ENCODE results near the gene SRXN1.

Gene SRXN1

DNA sequence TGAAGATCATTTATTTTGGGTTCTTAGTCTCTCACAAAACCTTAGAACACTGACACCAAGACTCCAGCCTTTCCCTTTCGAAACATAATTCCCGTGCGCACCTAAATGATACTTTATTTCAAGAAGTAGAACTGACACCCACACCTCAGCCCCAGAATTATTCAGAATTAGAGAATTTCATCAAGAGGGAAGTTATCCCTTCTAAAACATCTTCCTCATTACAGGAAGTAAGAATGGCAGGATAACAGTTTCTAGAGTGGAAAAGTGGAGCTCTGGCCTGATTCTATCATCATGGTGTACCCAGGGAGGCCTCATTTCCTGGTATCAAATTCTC, 1.4 kb upstream of the SRXN1 start:
- no peak for TF ChIP-seq FOXP2 (optimal IDR thresholded peaks at IDR 0.05; ENCODE audit: borderline replicate concordance, extremely low read depth, extremely low read length, insufficient read depth)

DNA sequence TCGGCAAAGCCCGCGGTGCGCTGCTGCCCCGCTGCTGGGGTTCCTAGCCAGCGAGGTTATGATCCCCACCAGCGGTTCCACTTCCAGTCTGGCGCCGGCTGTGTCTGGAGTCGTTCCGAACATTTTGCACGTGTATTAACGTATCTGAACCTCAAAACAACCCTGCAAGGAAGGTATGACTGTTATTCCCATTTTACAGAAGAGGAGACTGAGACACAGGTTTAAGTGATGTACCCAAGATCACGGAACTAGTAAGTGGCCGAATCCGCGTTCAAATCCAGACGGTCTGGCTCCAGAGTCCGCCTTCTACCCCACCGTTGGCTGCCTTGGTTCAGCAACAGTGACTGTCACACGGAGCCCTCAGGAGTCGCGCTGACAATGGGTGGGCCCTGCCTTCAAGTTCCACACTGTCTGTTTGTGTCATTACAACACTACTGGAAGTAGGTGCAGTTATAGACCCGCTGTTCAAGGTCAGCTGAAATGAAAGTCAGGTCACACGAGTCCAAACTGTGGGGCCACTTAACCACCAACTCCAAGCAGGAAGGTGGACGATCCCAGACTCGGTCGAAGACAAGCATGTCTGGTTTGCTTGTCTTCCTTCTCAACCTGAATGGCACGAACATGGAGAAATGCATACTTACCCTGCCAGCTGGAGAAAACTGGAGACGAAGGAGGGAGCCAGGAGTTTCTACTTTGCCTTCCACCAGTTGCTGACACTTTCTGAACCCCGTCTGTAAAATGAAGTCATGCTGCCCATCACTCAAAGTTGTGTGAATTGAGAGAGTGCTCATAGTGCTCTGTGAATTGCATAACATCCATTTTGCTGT, 803 bp upstream of the SRXN1 start:
- TF ChIP-seq POLR2AphosphoS5 (IDR thresholded peaks at IDR 0.05; ENCODE audit: low read depth, low read length) (no peak), FOXP2 (optimal IDR thresholded peaks at IDR 0.05; ENCODE audit: borderline replicate concordance, extremely low read depth, extremely low read length, insufficient read depth) (no peak), SIN3A (IDR thresholded peaks at IDR 0.05; ENCODE audit: borderline replicate concordance, insufficient read depth, low read length) (no peak), TAF1 (IDR thresholded peaks at IDR 0.05; ENCODE audit: borderline replicate concordance, insufficient read depth, low read length) (no peak)
- TF ChIP-seq, protein P1, sequence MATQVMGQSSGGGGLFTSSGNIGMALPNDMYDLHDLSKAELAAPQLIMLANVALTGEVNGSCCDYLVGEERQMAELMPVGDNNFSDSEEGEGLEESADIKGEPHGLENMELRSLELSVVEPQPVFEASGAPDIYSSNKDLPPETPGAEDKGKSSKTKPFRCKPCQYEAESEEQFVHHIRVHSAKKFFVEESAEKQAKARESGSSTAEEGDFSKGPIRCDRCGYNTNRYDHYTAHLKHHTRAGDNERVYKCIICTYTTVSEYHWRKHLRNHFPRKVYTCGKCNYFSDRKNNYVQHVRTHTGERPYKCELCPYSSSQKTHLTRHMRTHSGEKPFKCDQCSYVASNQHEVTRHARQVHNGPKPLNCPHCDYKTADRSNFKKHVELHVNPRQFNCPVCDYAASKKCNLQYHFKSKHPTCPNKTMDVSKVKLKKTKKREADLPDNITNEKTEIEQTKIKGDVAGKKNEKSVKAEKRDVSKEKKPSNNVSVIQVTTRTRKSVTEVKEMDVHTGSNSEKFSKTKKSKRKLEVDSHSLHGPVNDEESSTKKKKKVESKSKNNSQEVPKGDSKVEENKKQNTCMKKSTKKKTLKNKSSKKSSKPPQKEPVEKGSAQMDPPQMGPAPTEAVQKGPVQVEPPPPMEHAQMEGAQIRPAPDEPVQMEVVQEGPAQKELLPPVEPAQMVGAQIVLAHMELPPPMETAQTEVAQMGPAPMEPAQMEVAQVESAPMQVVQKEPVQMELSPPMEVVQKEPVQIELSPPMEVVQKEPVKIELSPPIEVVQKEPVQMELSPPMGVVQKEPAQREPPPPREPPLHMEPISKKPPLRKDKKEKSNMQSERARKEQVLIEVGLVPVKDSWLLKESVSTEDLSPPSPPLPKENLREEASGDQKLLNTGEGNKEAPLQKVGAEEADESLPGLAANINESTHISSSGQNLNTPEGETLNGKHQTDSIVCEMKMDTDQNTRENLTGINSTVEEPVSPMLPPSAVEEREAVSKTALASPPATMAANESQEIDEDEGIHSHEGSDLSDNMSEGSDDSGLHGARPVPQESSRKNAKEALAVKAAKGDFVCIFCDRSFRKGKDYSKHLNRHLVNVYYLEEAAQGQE (IDR thresholded peaks at IDR 0.05; ENCODE audit: insufficient read depth in 1 of 2, low read depth in 2 of 2, low read length in 2 of 2) = no peak

DNA sequence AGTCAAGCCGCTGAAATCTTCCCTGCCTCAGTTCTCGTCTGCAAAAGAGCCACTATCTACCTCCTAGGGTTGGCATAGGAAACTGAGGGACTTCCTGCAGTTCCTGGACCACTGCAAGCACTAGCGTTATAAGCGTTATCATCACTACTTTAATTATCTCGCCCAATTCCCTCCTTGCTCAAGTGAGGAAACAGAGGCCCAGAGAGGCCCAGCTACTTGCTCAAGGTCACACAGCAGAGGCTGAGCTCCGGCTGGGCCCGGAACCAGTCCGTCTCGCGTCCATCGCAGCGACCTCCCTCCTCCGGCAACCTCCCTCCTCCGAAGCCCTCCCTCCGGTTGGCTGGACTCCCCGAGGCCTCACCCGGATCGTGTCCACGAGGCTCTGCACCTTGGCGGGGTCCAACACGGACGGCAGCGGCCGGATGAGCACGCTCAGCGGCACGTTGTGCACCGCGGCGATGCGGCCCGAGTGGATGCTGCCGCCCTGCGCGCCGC, 338 bp downstream of the SRXN1 start:
- TF ChIP-seq, protein P1 (IDR thresholded peaks at IDR 0.05; ENCODE audit: insufficient read depth in 1 of 2, low read depth in 2 of 2, low read length in 2 of 2) = no peak
- TF ChIP-seq SIN3A (IDR thresholded peaks at IDR 0.05; ENCODE audit: borderline replicate concordance, insufficient read depth, low read length) = no peak
- TF ChIP-seq FOXP2 (optimal IDR thresholded peaks at IDR 0.05; ENCODE audit: borderline replicate concordance, extremely low read depth, extremely low read length, insufficient read depth) = no peak
- TF ChIP-seq POLR2AphosphoS5 (IDR thresholded peaks at IDR 0.05; ENCODE audit: low read depth, low read length) = no peak
- no peak for TF ChIP-seq TAF1 (IDR thresholded peaks at IDR 0.05; ENCODE audit: borderline replicate concordance, insufficient read depth, low read length)

DNA sequence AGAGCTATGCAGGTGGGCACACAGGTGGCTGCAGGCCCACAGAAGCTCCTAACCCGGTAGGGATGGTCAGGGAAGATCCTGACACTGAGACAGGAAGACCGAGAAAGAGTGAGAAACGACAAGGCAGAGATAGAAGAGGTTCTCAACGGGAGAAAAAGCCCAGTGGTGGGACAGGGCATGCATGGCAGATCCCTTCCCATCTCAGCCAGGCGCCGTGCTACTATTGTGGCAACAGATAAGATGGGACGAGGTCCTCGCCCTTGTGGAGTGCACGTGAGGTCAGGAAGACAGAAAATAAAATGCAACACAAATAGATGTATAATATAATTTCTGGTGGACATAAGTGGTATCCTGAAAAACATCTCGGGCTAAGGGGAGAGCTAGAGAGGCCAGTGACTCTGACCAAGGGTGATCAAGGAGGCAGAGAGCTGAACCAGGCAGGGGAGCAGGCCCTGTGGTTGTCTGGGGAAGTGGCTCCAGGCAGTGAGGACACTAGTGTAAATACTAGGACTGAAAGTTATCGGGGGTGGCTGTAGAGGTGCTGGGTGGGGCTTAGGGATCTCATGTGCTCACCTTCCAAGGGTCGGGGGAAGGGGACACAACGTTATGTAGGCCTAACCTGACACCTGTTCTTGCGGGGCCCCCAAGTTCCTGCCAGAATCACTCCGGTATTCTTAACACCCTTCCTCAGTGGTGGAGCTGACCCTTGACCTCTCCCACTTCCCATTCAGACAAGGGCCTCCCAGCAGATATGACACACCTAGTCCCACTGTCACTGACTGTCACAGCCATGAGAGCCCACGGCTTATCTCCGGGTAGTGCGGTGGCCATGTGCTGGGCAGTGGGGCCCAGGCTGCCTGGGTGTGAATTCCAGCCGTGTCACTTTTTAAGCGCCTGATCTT, 1.0 kb downstream of the SRXN1 start:
- no peak for TF ChIP-seq FOXP2 (optimal IDR thresholded peaks at IDR 0.05; ENCODE audit: borderline replicate concordance, extremely low read depth, extremely low read length, insufficient read depth)
- TF ChIP-seq POLR2AphosphoS5 (IDR thresholded peaks at IDR 0.05; ENCODE audit: low read depth, low read length) = no peak
- no peak for TF ChIP-seq SIN3A (IDR thresholded peaks at IDR 0.05; ENCODE audit: borderline replicate concordance, insufficient read depth, low read length)
- TF ChIP-seq, protein P1 (IDR thresholded peaks at IDR 0.05; ENCODE audit: insufficient read depth in 1 of 2, low read depth in 2 of 2, low read length in 2 of 2) = no peak
- no peak for TF ChIP-seq TAF1 (IDR thresholded peaks at IDR 0.05; ENCODE audit: borderline replicate concordance, insufficient read depth, low read length)

DNA sequence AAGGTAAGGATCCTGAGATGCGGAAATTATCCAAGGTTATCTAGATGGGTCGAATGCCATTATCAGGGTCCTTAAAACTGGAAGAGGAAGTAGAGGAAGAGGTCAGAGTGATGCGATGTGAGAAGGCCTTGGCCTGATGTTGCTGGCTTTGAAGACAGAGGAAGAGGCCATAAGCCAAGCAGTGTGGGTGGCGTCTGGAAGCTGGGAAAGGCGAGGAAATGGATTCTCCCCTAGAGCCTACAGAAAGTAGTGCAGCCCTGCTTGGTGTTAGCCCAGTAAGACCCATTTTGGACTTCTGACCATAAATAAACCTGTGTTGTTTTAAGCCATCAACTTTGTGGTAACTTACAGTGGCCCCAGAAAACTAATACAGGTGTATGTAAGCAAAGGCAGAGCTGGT, 2.0 kb downstream of the SRXN1 start:
- TF ChIP-seq FOXP2 (optimal IDR thresholded peaks at IDR 0.05; ENCODE audit: borderline replicate concordance, extremely low read depth, extremely low read length, insufficient read depth) (no peak), TAF1 (IDR thresholded peaks at IDR 0.05; ENCODE audit: borderline replicate concordance, insufficient read depth, low read length) (no peak), POLR2AphosphoS5 (IDR thresholded peaks at IDR 0.05; ENCODE audit: low read depth, low read length) (no peak), SIN3A (IDR thresholded peaks at IDR 0.05; ENCODE audit: borderline replicate concordance, insufficient read depth, low read length) (no peak)
- TF ChIP-seq, protein P1 (IDR thresholded peaks at IDR 0.05; ENCODE audit: insufficient read depth in 1 of 2, low read depth in 2 of 2, low read length in 2 of 2) = no peak
